DMS153 treated with DMSO at 0.1 percent for 48 hours (cell line): ENCODE results near the gene RPH3AL.

Experiments used
- DNase-seq: peaks from one replicate; lab custom pipeline; 2025; ENCODE audit not compliant: unreplicated experiment; lab: John Stamatoyannopoulos, UW

RPH3AL gene

DNA sequence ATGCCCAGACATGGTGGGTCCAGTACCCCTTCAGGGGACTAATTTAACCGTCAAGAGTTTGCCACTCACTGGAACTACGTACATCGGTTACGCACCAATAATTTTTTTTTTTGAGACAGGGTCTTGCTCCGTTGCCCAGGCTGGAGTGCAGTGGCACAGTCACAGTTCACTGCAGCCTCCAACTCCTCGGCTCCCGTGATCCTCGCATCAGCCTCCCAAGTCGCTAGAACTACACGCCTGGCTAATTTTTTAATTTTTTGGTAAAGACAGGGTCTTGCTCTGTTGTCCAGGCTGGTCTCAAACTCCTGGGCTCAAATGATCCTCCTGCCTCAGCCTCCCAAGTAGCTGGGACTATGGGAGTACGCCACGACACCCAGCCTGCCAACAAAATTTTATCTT is 15.6 kb downstream of the RPH3AL start:
- no peak for DNase-seq

DNA sequence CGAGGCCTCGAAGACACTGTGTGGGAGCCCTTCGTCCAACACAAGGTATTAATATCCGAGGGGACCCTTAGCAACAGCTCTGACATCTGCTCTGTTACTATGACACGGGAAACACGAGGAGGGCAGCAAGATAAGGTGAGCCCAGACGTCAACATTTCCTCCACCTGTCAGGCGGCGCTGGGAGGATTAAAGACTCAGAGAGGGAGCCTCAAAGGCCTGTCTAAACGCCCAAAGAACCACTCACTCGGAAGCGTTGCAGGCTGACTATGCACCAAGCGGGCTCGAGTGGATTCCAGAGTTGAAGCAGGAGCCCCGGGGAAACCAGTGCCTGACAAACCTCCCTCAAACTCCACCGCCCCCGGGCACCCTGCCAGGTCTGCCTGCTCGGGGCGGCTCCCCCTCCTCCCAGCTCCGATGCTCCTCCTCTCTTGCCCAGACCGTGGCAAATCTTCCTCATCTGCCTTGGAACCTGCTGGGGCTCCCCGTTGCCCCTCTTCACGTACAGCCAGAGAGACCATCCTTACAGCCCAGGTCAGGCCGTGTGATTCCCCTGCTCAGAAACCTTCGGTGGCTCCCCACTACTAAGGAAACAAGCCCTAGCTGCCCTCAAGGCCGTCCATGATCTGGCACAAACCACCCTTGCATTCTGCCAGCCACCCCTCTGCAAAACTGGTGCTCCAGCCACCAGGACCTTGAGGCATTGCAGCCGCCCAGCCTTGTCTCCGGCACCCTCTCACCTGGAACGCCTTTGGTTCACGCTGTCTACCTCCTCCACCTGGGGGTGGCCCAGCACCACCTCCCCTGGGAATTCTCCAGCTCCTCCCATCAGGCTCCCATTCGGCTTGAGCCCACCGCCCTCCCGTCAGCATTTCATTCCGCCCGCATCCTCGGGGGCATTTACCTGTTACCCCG is 16.2 kb downstream of the RPH3AL start:
- DNase-seq = peak; percentile 12

DNA sequence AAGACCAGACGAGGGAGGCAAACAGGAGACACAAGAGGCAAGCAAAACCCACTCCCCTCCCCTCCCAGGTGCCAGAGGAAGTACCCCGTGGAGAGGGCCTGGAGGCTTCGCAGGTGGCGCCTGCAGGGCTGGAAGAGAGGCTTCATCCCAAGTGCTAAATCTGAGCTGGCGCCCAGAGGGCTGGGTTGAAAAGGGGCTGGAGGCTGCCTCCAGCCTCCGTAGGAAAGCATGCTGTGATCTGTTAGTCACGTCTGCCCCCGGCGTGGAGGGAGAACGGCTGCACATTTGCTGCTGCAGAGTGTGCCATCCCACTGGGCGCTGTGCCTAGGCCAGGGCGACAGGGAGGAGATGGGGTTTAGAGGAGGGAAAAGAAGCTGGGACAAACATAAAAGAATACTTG is 16.9 kb downstream of the RPH3AL start:
- no peak for DNase-seq

DNA sequence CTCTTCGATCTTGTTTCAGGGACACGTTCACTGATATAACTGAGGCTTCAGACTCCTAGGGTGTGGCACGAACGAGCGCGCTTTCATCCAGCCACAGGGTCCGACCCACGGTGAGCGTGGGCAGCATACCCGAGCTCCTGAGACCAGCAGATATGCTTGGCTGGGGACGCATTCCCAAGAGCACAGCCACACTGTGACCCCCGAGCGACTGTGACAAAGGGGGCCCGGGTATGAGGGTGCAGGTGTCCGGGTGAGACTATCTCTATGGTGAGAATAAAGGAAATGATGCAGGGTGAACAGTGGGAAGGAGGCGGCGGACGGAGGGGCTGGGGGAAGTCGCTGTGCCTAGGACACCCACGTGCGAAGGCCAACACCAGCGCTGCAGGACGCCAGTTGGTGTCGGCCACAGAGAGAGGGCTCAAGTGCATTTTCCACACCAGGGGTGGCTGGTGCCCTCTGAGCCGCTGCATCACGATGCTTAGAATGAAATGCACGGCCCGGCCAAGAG is 17.6 kb downstream of the RPH3AL start:
- DNase-seq = no peak

DNA sequence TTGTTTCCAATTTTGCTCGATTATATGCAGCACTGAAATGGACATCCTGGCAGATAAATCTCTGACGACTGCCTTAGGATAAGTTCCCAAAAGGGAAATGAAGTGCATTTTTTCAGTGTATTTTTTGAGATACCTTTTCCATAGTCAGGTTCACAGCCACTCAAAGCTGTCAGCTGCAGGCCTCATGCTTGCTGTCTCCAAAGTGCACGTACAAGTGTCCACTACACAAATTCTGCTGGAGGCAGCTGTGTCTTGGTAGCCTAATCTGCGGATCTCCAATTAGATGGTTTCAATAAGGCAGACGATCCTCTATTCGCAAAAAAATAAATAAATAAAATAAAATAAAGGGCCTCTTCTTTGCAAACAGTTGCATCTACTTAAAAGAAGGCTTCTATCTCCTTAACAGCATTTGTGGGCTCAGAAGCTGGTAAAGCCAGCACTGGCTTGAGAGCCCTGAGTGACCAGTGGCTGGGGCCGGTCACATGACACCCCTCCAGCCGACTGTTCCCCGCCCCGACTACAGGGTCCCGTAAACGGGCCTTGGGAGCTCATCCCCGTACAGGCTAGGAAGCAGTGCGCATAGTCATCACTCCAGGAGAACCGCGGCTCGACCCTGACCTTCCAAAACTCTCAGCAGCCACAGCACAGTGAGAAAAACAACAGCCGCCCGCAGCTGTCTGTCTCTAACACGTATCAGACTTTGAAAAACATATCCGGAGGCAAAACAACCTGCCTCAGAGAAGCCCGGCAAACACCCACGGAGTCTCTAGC is 18.8 kb downstream of the RPH3AL start:
- DNase-seq = no peak

DNA sequence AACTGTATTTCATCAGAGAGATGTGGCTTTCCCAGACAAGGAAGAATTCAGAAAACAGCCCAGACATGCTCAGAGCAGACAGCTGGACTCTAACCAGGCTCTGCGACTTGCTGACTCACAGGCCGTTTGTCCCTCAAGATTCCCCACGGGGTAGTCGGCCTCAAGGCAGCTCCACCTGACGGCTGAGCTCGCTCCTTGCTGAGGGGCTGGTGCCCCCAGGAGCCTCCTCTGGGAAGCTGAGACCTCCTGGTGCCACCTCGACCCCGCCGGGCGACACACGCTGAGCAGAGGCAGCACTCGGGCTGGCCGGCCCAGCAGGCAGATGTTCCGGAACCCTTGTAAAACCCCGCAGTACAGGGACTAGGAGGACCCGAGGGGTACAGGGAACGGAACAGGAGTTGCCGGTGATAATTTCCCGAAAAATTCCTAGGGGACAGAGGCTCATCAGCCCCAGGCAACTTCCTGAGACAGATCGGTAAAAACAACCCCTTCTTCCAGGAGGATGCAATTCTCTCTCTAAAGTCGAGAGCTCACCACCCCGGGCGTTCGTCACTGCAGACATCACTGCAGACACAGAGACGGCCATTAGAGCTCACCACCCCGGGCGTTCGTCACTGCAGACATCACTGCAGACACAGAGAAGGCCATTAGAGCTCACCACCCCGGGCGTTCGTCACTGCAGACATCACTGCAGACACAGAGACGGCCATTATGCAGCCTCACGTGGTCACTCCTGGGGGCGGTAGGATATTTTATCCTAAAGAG is 19.9 kb downstream of the RPH3AL start:
- no peak for DNase-seq

DNA sequence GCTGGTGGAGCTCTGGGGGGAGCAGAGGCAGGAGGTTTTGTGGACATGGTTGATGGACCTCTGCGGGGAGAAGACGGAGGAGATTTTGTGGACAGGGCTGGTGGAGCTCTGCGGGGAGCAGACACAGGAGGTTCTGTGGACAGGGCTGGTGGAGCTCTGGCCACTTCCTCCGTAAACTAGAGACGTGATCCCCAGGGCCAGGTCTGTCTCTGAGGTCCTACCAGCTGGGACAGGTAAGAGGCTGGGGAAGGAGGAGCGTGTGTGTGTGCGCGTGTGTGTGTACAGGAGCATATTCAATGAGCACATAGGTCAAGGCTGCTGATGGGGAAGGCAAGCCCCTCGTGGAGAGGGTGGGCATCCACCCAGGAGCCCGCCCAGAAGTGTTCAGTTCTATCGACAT is 20.6 kb downstream of the RPH3AL start:
- no peak for DNase-seq

DNA sequence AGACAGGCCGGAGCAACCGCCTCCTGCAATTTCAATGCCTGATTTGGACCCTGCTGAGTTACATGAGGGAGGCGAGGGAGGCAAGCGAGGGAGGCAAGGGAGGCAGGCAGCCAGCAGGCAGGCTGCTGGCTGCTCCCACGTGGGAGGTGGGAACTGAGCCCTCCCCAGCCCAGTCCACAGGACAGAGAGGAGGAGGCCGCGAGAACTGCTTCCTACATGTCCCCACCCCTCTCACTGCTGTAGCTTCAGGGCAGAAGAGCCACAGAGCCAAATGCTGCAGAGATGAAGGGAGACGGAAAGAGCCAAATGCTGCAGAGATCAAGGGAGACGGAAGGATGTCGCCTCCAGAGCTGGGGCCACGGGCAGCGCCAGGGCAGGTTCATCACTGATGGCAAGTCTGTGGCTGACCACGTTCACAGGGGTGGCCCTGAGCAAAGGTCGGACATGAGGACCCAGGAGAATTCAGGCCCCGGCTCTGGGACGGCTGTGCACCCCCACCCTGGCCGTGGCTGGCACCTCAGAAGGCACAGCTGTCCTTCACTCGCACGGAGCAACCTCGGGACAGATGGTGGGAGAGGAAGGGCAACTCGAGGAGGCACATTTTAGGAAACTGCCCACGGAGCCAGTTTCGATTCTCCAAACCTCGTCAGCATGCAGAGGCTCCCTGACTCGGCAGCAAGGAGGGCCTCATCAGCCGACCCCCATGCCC is 21.5 kb downstream of the RPH3AL start:
- DNase-seq = no peak

DNA sequence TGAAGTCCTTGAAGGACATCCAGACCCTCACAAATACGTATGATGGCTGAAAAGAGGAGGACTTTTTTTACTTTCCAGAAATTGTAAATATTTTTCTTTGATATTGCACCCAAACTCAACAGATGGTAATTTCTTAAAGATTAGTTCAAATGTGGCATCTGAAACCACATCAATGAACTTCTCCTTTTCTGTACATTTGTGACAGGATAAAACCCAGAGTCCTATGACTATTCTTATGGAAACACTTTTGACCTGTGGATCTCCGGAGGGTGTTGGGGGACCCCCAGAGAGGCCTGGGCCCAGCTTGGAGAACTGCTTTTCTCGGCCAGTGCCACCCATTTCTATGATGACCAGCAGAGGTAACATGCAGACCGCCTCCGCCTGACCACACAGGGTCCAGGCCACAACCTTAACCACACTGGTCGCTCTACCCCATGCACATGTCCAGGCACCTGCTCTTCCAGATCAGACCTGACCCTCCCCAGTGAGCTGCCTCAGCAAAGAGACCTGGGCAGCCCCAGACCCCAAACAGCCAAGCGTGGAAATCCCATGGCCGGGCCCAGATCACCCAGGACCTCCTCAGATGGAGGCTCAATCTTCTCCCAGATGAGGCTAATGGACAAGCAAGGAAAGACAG is 22.7 kb downstream of the RPH3AL start:
- no peak for DNase-seq

DNA sequence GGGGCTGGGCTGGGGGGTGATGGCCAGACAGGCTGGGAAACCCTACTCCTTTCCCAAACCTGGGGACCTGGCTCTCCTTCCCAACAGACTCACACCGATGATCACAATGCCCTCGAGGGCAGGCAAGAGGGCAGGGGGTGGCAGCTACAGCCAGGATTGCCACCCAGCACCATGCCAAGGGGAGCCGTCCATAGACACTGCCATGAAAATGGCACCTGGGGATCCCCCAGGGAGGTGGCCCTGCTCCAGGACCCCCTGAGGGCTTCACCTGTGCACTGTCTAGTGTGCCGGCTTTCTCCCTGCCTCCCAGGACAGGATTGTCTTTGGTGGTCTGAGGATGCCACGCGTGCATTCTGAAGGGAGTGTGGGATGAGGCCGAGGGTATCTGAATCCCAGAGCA is 24.6 kb downstream of the RPH3AL start:
- DNase-seq = no peak

DNA sequence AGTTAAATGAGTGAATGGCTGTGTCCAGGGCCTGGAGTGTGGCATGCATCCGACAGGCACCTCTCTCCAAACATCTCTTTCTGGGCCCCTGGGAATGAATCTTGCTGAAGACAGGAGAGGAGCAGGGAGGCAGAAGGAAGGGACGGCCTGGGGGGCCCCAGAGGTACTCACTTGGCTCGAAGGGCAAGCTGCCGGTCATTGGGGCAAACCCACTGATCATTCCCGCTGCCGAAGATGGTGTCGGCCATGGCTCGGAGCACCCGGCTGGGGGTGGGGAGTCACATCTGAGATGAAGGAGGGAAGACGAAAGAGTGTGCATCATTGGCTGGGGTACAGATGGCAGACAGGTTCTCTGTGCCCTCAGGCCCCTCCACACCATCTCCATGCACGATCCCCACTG is 25.3 kb downstream of the RPH3AL start:
- DNase-seq = no peak

DNA sequence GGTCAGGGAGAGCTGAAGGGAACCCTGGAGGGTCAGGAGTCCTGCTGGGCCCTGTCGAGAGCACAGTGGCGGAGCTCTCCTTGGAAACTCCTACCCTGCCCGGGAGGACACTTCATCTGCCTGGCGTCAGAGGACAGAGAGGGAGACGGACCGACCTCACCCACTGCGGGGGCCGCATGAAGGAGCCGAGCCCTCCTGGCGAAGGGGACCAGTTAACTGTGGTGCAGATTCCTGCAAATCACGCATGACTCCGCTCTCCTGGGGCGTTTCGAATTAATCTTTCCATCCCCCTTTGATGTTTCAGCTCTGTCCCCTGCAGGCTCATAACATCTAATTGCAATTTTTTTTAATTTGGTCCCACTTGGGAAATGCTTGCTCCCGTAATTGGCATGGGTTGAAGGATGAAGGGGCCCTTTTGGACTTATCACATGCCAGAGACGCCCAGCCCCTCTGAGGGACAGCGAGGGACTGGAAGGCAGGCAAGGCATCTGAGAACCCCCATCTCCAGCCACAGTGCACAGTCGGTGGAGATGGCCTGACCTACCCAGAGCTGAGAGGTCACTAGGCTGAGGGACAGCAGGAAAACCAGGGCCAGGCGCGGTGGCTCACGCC is 26.5 kb downstream of the RPH3AL start:
- DNase-seq = no peak

DNA sequence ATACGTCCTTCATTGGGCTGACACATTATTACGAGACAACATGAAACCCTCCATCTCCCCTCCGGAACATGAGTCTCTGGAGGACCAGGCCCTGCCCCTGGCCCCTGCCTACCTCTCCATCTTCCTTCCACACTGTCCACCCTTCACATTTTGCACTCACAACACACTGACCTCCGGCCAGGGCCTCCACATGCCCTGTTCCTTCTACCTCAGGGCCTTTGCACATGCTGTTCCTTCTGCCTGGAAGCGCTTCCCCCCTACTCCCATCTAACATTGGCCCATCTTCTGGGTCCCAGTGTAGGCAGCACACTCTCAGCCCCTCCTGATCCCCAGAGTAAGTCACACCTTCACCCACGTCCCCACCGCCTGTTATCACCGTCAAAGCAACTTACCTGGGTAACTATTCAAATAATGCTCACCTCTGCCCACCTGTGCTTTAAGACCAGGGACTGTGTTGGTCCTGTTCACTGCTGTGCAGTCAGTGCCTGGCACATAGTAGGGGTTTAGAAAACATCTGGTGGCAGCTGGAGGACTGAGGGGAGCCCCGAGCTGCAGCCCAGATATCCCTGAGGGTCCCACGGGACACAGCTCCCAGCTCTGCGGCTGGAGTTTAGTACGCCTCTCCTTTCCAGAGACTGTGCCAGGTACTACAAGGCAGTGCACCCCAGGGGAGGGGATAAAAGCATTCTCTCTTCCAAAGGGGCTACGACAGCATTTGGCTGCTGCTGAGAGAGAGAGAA is 27.2 kb downstream of the RPH3AL start:
- no peak for DNase-seq

DNA sequence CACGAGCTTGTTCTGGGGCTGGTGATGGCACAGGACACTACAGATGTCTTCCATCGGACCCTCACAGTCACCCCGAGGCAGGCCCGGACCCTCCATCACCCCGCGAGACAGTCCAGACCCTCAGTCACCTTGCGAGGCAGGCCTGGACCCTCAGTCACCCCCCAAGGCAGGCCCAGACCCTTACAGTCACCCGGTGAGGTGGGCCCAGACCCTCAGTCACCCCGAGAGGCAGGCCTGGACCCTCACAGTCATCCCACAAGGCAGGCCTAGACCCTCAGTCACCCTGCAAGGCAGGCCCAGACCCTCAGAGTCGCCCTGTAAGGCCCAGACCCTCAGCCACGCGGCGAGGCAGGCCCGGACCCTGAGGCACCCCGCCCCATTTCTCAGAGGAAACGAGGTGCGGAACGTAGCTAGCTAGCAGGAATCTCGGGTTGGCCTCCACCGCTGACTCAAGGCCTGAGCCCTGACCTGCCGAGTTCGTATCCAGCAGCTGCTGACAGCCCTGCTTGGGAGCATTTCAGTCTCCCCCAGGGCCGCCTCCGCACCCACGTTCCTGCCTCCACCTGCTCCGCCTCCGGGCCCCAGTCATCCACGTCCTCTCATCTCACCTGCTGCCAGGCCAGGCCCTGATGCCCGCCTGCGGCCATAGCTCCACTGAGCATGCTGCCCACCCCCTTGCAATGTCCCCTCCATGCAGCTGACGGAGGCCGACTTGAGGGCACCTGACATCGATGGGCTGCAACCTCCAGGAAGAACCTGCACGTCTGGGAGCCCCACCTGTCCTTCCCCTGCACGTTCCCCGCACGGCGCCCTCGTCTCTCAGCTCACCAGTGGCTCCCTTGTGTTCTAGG is 28.7 kb downstream of the RPH3AL start:
- no peak for DNase-seq

DNA sequence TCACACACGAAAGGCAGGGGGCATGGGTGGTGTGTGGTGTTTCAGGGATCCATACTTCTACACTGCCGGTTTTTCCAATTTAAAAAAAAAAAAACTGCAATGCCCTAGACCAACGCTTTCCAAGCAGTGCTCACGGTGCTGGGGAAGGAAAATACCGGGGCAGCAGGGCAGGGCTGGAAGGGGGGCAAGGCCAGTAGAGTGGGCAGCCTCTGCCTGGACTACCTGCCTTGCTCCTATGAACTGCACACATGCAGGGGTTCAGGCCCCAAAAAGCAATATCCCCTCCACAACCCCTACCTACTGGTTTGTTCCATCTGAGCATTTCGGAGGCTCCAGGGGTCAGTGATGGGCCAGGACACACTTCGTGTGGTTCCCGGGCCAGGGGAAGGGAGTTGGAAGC is 29.4 kb downstream of the RPH3AL start:
- no peak for DNase-seq

DNA sequence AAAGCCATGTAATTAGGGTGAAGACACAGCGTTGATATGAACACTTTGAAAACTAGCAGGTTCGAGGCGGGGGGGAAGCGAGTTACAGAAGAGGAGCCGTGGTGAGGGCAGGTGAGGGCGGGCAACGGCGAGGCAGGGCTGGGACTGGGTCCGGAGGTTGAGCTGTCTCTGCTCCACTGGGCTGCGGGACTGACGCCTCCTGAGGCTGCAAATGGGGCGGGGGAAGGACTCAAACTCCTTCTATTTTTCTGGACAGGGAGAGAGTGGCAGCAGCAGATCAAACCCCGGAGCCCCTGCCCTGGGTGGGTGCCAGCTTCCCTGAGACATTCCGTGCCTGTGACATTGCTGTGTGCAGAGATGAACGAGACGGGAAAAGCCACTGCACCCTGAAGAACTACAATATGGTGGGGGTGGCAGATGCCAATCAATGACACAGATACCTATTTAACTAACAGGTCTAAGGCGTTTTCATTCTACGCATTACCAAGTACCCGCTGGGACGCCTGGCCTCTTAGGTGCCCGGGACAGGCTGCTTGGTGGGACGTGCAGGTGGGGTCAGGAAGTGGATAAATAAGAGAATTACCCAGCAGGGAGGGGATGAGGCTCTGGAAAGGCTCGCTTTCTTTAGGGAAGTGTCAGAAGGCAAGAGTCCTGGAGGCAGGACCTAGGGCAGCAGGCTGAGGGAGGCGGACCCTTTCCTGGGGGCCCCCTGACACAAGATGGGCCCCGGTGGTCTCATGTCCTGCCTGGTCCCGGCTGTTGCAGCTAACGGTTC is 30.4 kb downstream of the RPH3AL start:
- DNase-seq = no peak

DNA sequence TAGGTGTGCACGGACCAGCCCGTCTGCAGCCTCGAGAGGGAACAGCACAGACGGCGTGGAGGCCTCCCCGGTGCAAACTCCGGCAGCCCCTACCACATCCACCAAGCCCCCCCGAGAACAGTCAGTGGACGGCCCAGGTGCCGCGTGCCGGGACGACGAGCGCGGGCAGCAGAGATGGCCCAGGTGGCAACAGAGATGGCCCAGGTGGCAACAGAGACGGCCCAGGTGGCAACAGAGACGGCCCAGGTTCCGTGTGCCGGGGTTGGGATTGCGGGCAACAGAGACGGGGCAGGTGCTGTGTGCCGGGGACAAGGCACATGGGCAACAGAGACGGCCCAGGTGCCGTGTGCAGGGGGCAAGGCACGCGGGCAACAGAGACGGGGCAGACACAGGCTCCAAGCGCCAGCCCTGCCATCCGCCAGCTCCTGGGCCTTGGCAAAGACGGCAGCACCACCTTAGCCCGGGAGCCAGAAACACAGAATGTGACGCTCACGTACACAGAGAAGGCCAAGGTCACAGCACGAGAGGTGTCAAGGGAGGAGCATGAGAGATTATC is 31.1 kb downstream of the RPH3AL start:
- DNase-seq = no peak
